GM12874 (cell line): ENCODE measurements around the gene BTNL3.

Experiments
- CTCF ChIP-seq: IDR thresholded peaks from 2 replicates; pipeline ENCODE4 v1.5.1; 2011; ENCODE audit warnings: low read depth, mild to moderate bottlenecking, control low read depth, low read length, moderate library complexity; ENCODE audit not compliant: insufficient read depth

Gene BTNL3

GRCh38 chr5:181044662-181045305 lies 56.1 kb downstream of the BTNL3 start:
- TF ChIP-seq CTCF = no peak

DNA sequence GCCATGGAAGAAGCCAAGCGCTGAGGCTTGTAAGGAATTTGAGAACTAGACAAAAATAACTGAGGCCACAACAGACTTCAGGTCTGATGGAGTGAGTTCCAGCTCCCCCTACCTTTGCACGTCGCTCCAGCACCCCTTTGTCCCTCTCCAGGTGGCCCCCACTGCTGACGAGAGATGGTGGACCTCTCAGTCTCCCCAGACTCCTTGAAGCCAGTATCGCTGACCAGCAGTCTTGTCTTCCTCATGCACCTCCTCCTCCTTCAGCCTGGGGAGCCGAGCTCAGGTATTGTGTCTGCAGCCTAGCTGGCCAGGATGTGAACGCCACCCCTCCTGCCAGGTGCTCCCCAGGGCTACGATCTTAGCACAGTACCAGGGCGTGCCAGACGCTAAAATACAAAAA lies 56.7 kb downstream of the BTNL3 start:
- no peak for TF ChIP-seq CTCF

DNA sequence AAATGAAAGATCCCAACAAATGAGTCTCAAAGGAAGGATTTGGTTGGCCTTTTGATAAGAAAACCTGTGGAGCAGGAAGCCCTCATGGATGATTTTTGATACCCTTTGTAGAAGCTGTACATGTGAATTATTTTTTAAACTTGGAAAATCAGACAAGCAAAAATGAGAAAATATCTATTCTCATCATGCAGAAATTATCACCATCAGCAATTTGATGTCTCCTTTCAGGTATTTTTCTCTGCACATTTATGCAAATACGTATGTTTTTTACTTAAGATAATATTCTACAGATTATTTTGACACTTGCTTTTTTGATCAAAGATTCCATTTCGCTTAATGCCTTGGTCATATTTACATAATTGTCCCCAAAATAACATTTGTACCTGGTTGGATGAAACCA lies 58.6 kb downstream of the BTNL3 start:
- no peak for TF ChIP-seq CTCF

GRCh38 chr5:181047921-181048320 lies 59.3 kb downstream of the BTNL3 start:
- TF ChIP-seq CTCF = no peak

- TF ChIP-seq CTCF = no peak
Observed at GRCh38 chr5:181050016-181050415, 61.4 kb downstream of the BTNL3 start.

- no peak for TF ChIP-seq CTCF
Observed at GRCh38 chr5:181051841-181052671, 63.4 kb downstream of the BTNL3 start.

- no peak for TF ChIP-seq CTCF
Observed at GRCh38 chr5:181052672-181053487, 64.2 kb downstream of the BTNL3 start.
